Keratinocyte (primary cell): ENCODE data around the gene ZNRF1. TPM values are rescaled to one million over a fixed set of nuclear protein-coding genes. Genes with fewer than 3 reads are reported as not detected.

Experiments
- DNase-seq: peaks from one replicate; pipeline ENCODE4 v3.0.0-alpha.2; 2011; ENCODE audit warnings: low read depth, missing footprints, low spot score
- FAIRE-seq: peaks from 2 replicates; lab custom pipeline; 2011; peaks lifted over from hg19 to GRCh38; lab: Jason Lieb, UNC
- H2AFZ ChIP-seq: 2 replicates; pipeline ENCODE4 v1.6.0; 2012; ENCODE audit warnings: low read length, control low read depth, inconsistent platforms; ENCODE audit not compliant: control insufficient read depth
- H3K27ac ChIP-seq: 2 replicates; pipeline ENCODE4 v1.5.1; 2011; ENCODE audit warnings: low read length; ENCODE audit not compliant: control insufficient read depth, insufficient read depth
- H3K27me3 ChIP-seq: 3 replicates; pipeline ENCODE4 v1.6.0; 2011; ENCODE audit warnings: low read length; ENCODE audit not compliant: control insufficient read depth, insufficient read depth; ENCODE audit errors: extremely low read depth
- H3K36me3 ChIP-seq, 2 experiments: 2 replicates in 1 of 2; 3 replicates in 1 of 2; pipeline ENCODE4 v1.5.1; 2011; ENCODE audit warnings: low read length in 2 of 2, mild to moderate bottlenecking in 1 of 2; ENCODE audit not compliant: control insufficient read depth in 2 of 2, insufficient read depth in 2 of 2; ENCODE audit errors: extremely low read depth in 1 of 2
- H3K4me1 ChIP-seq: 3 replicates; pipeline ENCODE4 v1.5.1; 2011; ENCODE audit warnings: low read length; ENCODE audit not compliant: control insufficient read depth, insufficient read depth; ENCODE audit errors: extremely low read depth
- H3K4me2 ChIP-seq: 3 replicates; pipeline ENCODE4 v1.6.0; 2011; ENCODE audit warnings: low read depth, low read length; ENCODE audit not compliant: control insufficient read depth, insufficient read depth; ENCODE audit errors: extremely low read depth
- H3K4me3 ChIP-seq, 3 experiments: fragments of 200-600 bp in 1 of 3; sonication (generic) in 1 of 3; 2 replicates in 2 of 3; 3 replicates in 1 of 3; pipeline ENCODE4 v1.5.1; 2011 to 2016; ENCODE audit warnings: low read length in 3 of 3, mild to moderate bottlenecking in 3 of 3, control low read depth in 2 of 3, inconsistent platforms in 1 of 3, low read depth in 1 of 3, mixed read lengths in 1 of 3, mixed run types in 1 of 3, moderate library complexity in 1 of 3; ENCODE audit not compliant: control insufficient read depth in 2 of 3, insufficient read depth in 2 of 3; ENCODE audit errors: extremely low read depth in 1 of 3
- H3K79me2 ChIP-seq: 2 replicates; pipeline ENCODE4 v1.6.0; 2012; ENCODE audit warnings: low read length; ENCODE audit not compliant: control insufficient read depth, insufficient read depth
- H3K9ac ChIP-seq: 3 replicates; pipeline ENCODE4 v1.6.0; 2011; ENCODE audit warnings: low read length; ENCODE audit not compliant: control insufficient read depth, insufficient read depth; ENCODE audit errors: extremely low read depth
- H3K9me1 ChIP-seq: 3 replicates; pipeline ENCODE4 v1.6.0; 2011; ENCODE audit warnings: low read length; ENCODE audit not compliant: control insufficient read depth, insufficient read depth; ENCODE audit errors: extremely low read depth
- H3K9me3 ChIP-seq: 2 replicates; pipeline ENCODE4 v1.5.1; 2012; ENCODE audit warnings: low read depth, low read length; ENCODE audit not compliant: control insufficient read depth
- H4K20me1 ChIP-seq: 3 replicates; pipeline ENCODE4 v1.6.0; 2011; ENCODE audit warnings: low read length; ENCODE audit not compliant: control insufficient read depth, insufficient read depth; ENCODE audit errors: extremely low read depth
- CTCF ChIP-seq, 3 experiments: IDR thresholded peaks in 1 of 3; conservative IDR thresholded peaks in 1 of 3; optimal IDR thresholded peaks in 1 of 3; 2 replicates in 2 of 3; 3 replicates in 1 of 3; pipeline versions ENCODE3 to v1.5.1; 2011; ENCODE audit warnings: low read length in 3 of 3, mild to moderate bottlenecking in 3 of 3, moderate library complexity in 2 of 3, control low read depth in 1 of 3, inconsistent platforms in 1 of 3; ENCODE audit not compliant: insufficient read depth in 2 of 3; ENCODE audit errors: extremely low read depth in 1 of 3
- EZH2 ChIP-seq: IDR thresholded peaks from one replicate; pipeline ENCODE4 v1.6.1; 2012; ENCODE audit warnings: inconsistent platforms, mild to moderate bottlenecking, low read length, moderate library complexity
- dilution Hi-C: fragments of 300-500 bp; cut with MboI; formaldehyde crosslinking; loops from one replicate; pipeline ENCODE4 v1.7.0; 2020; ENCODE audit warnings: low sequenced_read_pairs; ENCODE audit not compliant: extremely low pct_ligation_motif_present
- polyA plus RNA-seq, 5 experiments: library from polyadenylated mRNA; depleted of rRNA in 3 of 5; stranded (reverse) in 3 of 5; stranded (forward) in 1 of 5; unstranded in 1 of 5; fragments of >200 nt; gene quantifications; 1 replicate in 1 of 5; 2 replicates in 3 of 5; 3 replicates in 1 of 5; pipeline versions ENCODE4 v1.2.1 to v1.2.3, GENCODE V29; 2011 to 2012; ENCODE audit warnings: missing spikeins in 2 of 5, low read depth in 1 of 5, low replicate concordance in 1 of 5

ZNRF1 gene
- polyA plus RNA-seq, 1 donor (not counting 4 experiments of a cell fraction or from before 2014, with no cell fraction given): 19.1 TPM

- H3K4me2 ChIP-seq: peak overlapping the region; percentile 96
- H3K9me1 ChIP-seq: peaks cover 2% of the 10 kb centered on the region
- H3K4me3 ChIP-seq: peak overlapping the region; percentile 64 to 87 (median 73)
- FAIRE-seq (no peak), DNase-seq (no peak)
- no peaks in the 10 kb centered on the region for H3K27me3 ChIP-seq
- TF ChIP-seq CTCF (optimal IDR thresholded peaks at IDR 0.05 in 1 of 3, IDR thresholded peaks at IDR 0.05 in 1 of 3, conservative IDR thresholded peaks at IDR 0.05 in 1 of 3; ENCODE audit: extremely low read depth in 1 of 3, insufficient read depth in 2 of 3, low read length in 3 of 3) (no peak), EZH2 (no peak)
- H4K20me1 ChIP-seq: no peaks in the 10 kb centered on the region
- H3K79me2 ChIP-seq: peaks cover 48% of the 10 kb centered on the region
- peak overlapping the region; percentile 43 for H3K27ac ChIP-seq
- no peak overlapping the region for H2AFZ ChIP-seq
- H3K4me1 ChIP-seq: peaks cover 33% of the 10 kb centered on the region
- no peaks in the 10 kb centered on the region for H3K36me3 ChIP-seq
- H3K9me3 ChIP-seq: no peaks in the 10 kb centered on the region
- dilution Hi-C loops: no loop called here
- peak overlapping the region; percentile 65 for H3K9ac ChIP-seq
These were observed 1.0 kb downstream of the ZNRF1 start for GRCh38 chr16:74999609-75000480.

- peak overlapping the region; percentile 13 for H3K27ac ChIP-seq
- peak overlapping the region; percentile 64 to 87 (median 73) for H3K4me3 ChIP-seq
- TF ChIP-seq EZH2 (no peak), CTCF (optimal IDR thresholded peaks at IDR 0.05 in 1 of 3, IDR thresholded peaks at IDR 0.05 in 1 of 3, conservative IDR thresholded peaks at IDR 0.05 in 1 of 3; ENCODE audit: extremely low read depth in 1 of 3, insufficient read depth in 2 of 3, low read length in 3 of 3) (no peak)
- peaks cover 2% of the 10 kb centered on the region for H3K9me1 ChIP-seq
- H3K9ac ChIP-seq: peak overlapping the region; percentile 65
- DNase-seq: no peak
- H3K4me2 ChIP-seq: peak overlapping the region; percentile 96
- no peaks in the 10 kb centered on the region for H3K36me3 ChIP-seq
- dilution Hi-C loops: no loop called here
- no peaks in the 10 kb centered on the region for H4K20me1 ChIP-seq
- peaks cover 56% of the 10 kb centered on the region for H3K79me2 ChIP-seq
- no peaks in the 10 kb centered on the region for H3K27me3 ChIP-seq
- FAIRE-seq: no peak
- peaks cover 33% of the 10 kb centered on the region for H3K4me1 ChIP-seq
- peak overlapping the region; percentile 26 for H2AFZ ChIP-seq
- H3K9me3 ChIP-seq: no peaks in the 10 kb centered on the region
These were observed 1.8 kb downstream of the ZNRF1 start for GRCh38 chr16:75000481-75001081.
